ENCODE data around the gene GNL1.
"Not testable (repeated sequence)": the region's sequence is repeated elsewhere in the genome, so short reads cannot be mapped to it uniquely, and the experiment has no call there.

GNL1 gene

GRCh38 chr6:30565772-30566171 is 9.5 kb upstream of the GNL1 start:
- DNase-seq, result no peak

- no peak for DNase-seq
Observed at GRCh38 chr6:30564114-30564513, 7.8 kb upstream of the GNL1 start.

- DNase-seq, result no peak
Observed at GRCh38 chr6:30562470-30563425, 6.5 kb upstream of the GNL1 start.

- DNase-seq, result no peak
Observed at GRCh38 chr6:30560930-30561329, 4.6 kb upstream of the GNL1 start.

- DNase-seq, result no peak
Observed at GRCh38 chr6:30557683-30557981, 1.3 kb upstream of the GNL1 start.

GRCh38 chr6:30556906-30557682 is 805 bp upstream of the GNL1 start, which contains the start of gene PRR3:
PRR3 (plus strand) TSS chr6:30557295; CDS start chr6:30557345, 50 bp downstream.
- peak; percentile 89 for DNase-seq

- no peak for DNase-seq
Observed at GRCh38 chr6:30555816-30556065, 548 bp downstream of the GNL1 start.

GRCh38 chr6:30554962-30555815 is 1.1 kb downstream of the GNL1 start:
- no peak for DNase-seq

GRCh38 chr6:30554404-30554803 is 1.9 kb downstream of the GNL1 start:
- no peak for DNase-seq

- no peak for DNase-seq
Observed at GRCh38 chr6:30548375-30548774, 7.9 kb downstream of the GNL1 start.

GRCh38 chr6:30547454-30547853 is 8.8 kb downstream of the GNL1 start:
- no peak for DNase-seq

GRCh38 chr6:30544666-30545272 is 11.5 kb downstream of the GNL1 start:
- DNase-seq, result peak; percentile 1

- no peak for DNase-seq
Observed at GRCh38 chr6:30543821-30544220, 12.5 kb downstream of the GNL1 start.

- DNase-seq, result no peak
Observed at GRCh38 chr6:30542915-30543314, 13.4 kb downstream of the GNL1 start.

- DNase-seq, result no peak
Observed at GRCh38 chr6:30542404-30542725, 13.9 kb downstream of the GNL1 start.

GRCh38 chr6:30541515-30542403 is 14.5 kb downstream of the GNL1 start:
- DNase-seq, result peak; percentile 69

GRCh38 chr6:30537931-30538330 is 18.4 kb downstream of the GNL1 start:
- DNase-seq, result no peak

- no peak for DNase-seq
Observed at GRCh38 chr6:30533460-30534294, 22.6 kb downstream of the GNL1 start.

GRCh38 chr6:30530014-30530413 is 26.3 kb downstream of the GNL1 start:
- no peak for DNase-seq

- DNase-seq, result not testable (repeated sequence)
Observed at GRCh38 chr6:30529349-30529875, 26.9 kb downstream of the GNL1 start.

GRCh38 chr6:30526444-30526843 is 29.8 kb downstream of the GNL1 start:
- DNase-seq, result not testable (repeated sequence)

Measured in NCI-H510A (cell line).